ENCODE data around the gene SND1.

SND1 gene

GRCh38 chr7:128112018-128112780 lies 460.2 kb downstream of the SND1 start (continued):
- no peak for TF ChIP-seq ESRRG (CRISPR knock-in tag; IDR thresholded peaks at IDR 0.05)
- TF ChIP-seq TCF4 (CRISPR knock-in tag; IDR thresholded peaks at IDR 0.05; ENCODE audit: borderline replicate concordance): no peak

DNA sequence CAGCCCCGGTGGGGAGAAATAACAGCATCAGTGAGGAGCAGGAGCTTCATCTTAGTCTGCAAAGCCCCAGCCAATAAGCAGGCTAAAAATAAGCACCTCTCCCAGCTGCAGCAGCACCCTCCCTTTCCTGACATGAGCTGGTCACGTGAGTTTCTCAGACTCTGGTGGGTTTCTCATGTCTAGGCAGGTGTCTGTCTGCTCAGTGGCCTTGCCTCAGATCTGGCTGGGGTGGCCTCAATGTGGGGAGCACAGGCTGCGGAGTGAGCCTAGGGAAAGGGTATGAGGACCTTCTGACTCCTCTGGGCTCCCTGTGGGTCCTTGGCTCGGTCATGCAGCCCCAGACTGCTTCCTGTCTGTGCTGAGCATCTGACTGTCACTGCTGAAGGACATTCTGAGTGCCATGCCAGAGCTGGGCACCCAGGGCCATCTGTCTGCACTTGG lies 460.8 kb downstream of the SND1 start:
- TF ChIP-seq POU6F1 (CRISPR knock-in tag; IDR thresholded peaks at IDR 0.05; ENCODE audit: borderline replicate concordance, low read depth) (no peak), ZNF70 (CRISPR knock-in tag; IDR thresholded peaks at IDR 0.05) (no peak), ZFP30 (CRISPR knock-in tag; IDR thresholded peaks at IDR 0.05) (no peak), ISL1 (CRISPR knock-in tag; IDR thresholded peaks at IDR 0.05) (no peak), ZC3H10 (CRISPR knock-in tag; IDR thresholded peaks at IDR 0.05) (no peak), ZNF565 (CRISPR knock-in tag; conservative IDR thresholded peaks at IDR 0.05; ENCODE audit: low read depth) (no peak), BACH2 (CRISPR knock-in tag; IDR thresholded peaks at IDR 0.05; ENCODE audit: borderline replicate concordance) (no peak), TOX (CRISPR knock-in tag; IDR thresholded peaks at IDR 0.05; ENCODE audit: borderline replicate concordance) (no peak), SNAI2 (CRISPR knock-in tag; IDR thresholded peaks at IDR 0.05) (no peak), OSR1 (CRISPR knock-in tag; IDR thresholded peaks at IDR 0.05) (no peak), CSDC2 (CRISPR knock-in tag; IDR thresholded peaks at IDR 0.05) (no peak)
- TF ChIP-seq, protein P1, sequence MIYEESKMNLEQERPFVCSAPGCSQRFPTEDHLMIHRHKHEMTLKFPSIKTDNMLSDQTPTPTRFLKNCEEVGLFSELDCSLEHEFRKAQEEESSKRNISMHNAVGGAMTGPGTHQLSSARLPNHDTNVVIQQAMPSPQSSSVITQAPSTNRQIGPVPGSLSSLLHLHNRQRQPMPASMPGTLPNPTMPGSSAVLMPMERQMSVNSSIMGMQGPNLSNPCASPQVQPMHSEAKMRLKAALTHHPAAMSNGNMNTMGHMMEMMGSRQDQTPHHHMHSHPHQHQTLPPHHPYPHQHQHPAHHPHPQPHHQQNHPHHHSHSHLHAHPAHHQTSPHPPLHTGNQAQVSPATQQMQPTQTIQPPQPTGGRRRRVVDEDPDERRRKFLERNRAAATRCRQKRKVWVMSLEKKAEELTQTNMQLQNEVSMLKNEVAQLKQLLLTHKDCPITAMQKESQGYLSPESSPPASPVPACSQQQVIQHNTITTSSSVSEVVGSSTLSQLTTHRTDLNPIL (CRISPR knock-in tag; IDR thresholded peaks at IDR 0.05; ENCODE audit: low read depth): no peak

GRCh38 chr7:128113839-128114238 lies 461.8 kb downstream of the SND1 start:
- no peak for TF ChIP-seq ZNF565 (CRISPR knock-in tag; conservative IDR thresholded peaks at IDR 0.05; ENCODE audit: low read depth)
- TF ChIP-seq, protein P2, sequence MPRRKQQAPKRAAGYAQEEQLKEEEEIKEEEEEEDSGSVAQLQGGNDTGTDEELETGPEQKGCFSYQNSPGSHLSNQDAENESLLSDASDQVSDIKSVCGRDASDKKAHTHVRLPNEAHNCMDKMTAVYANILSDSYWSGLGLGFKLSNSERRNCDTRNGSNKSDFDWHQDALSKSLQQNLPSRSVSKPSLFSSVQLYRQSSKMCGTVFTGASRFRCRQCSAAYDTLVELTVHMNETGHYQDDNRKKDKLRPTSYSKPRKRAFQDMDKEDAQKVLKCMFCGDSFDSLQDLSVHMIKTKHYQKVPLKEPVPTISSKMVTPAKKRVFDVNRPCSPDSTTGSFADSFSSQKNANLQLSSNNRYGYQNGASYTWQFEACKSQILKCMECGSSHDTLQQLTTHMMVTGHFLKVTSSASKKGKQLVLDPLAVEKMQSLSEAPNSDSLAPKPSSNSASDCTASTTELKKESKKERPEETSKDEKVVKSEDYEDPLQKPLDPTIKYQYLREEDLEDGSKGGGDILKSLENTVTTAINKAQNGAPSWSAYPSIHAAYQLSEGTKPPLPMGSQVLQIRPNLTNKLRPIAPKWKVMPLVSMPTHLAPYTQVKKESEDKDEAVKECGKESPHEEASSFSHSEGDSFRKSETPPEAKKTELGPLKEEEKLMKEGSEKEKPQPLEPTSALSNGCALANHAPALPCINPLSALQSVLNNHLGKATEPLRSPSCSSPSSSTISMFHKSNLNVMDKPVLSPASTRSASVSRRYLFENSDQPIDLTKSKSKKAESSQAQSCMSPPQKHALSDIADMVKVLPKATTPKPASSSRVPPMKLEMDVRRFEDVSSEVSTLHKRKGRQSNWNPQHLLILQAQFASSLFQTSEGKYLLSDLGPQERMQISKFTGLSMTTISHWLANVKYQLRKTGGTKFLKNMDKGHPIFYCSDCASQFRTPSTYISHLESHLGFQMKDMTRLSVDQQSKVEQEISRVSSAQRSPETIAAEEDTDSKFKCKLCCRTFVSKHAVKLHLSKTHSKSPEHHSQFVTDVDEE (CRISPR knock-in tag; IDR thresholded peaks at IDR 0.05): no peak
- TF ChIP-seq ESRRG (CRISPR knock-in tag; IDR thresholded peaks at IDR 0.05): no peak
- TF ChIP-seq ISL1 (CRISPR knock-in tag; IDR thresholded peaks at IDR 0.05): no peak
- no peak for TF ChIP-seq TCF4 (CRISPR knock-in tag; IDR thresholded peaks at IDR 0.05; ENCODE audit: borderline replicate concordance)
- no peak for TF ChIP-seq ZNF70 (CRISPR knock-in tag; IDR thresholded peaks at IDR 0.05)
- TF ChIP-seq, protein P3, sequence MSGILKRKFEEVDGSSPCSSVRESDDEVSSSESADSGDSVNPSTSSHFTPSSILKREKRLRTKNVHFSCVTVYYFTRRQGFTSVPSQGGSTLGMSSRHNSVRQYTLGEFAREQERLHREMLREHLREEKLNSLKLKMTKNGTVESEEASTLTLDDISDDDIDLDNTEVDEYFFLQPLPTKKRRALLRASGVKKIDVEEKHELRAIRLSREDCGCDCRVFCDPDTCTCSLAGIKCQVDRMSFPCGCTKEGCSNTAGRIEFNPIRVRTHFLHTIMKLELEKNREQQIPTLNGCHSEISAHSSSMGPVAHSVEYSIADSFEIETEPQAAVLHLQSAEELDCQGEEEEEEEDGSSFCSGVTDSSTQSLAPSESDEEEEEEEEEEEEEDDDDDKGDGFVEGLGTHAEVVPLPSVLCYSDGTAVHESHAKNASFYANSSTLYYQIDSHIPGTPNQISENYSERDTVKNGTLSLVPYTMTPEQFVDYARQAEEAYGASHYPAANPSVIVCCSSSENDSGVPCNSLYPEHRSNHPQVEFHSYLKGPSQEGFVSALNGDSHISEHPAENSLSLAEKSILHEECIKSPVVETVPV (CRISPR knock-in tag; IDR thresholded peaks at IDR 0.05): no peak
- TF ChIP-seq, protein P1 (CRISPR knock-in tag; IDR thresholded peaks at IDR 0.05; ENCODE audit: low read depth): no peak
- no peak for TF ChIP-seq BACH2 (CRISPR knock-in tag; IDR thresholded peaks at IDR 0.05; ENCODE audit: borderline replicate concordance)
- no peak for TF ChIP-seq ARNTL (CRISPR knock-in tag; IDR thresholded peaks at IDR 0.05; ENCODE audit: borderline replicate concordance, low read depth)
- ATAC-seq: no peak

More for the DNA sequence above, 460.8 kb downstream of the SND1 start:
- no peak for ATAC-seq

DNA sequence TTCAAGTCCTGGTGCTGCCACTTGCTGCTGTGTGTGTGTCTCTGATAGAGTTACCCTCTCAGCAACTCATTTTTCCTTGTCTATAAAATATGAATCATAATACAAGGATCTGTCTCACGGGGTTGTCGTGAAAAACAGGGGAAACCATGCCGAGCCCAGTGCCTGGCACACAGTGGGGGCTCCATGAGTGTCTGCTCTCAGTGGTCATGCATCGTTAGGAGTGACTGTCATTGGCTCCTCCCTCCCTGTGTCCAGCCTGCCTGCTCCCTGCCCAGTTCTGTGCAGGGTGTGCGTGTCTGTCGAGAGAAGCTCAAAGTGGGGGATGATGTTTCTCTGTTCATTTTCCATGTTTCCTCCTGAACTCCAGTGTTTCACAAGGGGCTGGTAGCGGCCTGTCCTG lies 462.8 kb downstream of the SND1 start:
- TF ChIP-seq ZFP3 (CRISPR knock-in tag; IDR thresholded peaks at IDR 0.05) (no peak), TCF4 (CRISPR knock-in tag; IDR thresholded peaks at IDR 0.05; ENCODE audit: borderline replicate concordance) (no peak), GLIS3 (CRISPR knock-in tag; IDR thresholded peaks at IDR 0.05) (no peak)
- no peak for ATAC-seq
